ENCODE measurements around the gene LGI2.
"Not testable (repeated sequence)": the region's sequence is repeated elsewhere in the genome, so short reads cannot be mapped to it uniquely, and the experiment has no call there.

The LGI2 gene

DNA sequence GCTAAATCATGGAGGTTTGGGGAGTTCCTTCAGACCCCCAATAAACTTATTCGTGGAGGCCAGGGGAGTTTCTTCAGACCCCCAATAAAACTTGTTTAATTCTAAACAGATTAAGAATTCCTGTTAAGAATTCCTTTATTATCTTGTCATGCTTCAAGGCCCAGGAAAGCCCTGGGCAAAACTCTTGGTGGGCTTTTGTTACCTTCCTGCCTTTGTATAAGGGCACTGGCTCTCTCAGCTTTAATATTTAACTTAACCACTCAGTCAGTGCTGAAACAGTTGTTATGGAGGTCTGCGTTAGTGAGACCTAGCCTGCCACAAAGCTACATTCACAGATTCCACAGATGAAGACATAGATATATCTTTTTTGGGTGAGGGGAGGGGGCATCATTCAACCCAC lies 29.0 kb upstream of the LGI2 start:
- Histone ChIP-seq H3K4me3 (ENCODE audit: low read depth in 1 of 2, low read length in 1 of 2) (no peak overlapping the region), H3K4me1 (ENCODE audit: control insufficient read depth in 1 of 2, insufficient read depth in 1 of 2, low read depth in 1 of 2, low read length in 1 of 2) (no peaks in the 10 kb centered on the region), H3K27me3 (peaks cover 11% of the 10 kb centered on the region), H3K36me3 (no peaks in the 10 kb centered on the region), H3K9me3 (no peaks in the 10 kb centered on the region), H3K27ac (no peak overlapping the region)
- TF ChIP-seq, protein P1, sequence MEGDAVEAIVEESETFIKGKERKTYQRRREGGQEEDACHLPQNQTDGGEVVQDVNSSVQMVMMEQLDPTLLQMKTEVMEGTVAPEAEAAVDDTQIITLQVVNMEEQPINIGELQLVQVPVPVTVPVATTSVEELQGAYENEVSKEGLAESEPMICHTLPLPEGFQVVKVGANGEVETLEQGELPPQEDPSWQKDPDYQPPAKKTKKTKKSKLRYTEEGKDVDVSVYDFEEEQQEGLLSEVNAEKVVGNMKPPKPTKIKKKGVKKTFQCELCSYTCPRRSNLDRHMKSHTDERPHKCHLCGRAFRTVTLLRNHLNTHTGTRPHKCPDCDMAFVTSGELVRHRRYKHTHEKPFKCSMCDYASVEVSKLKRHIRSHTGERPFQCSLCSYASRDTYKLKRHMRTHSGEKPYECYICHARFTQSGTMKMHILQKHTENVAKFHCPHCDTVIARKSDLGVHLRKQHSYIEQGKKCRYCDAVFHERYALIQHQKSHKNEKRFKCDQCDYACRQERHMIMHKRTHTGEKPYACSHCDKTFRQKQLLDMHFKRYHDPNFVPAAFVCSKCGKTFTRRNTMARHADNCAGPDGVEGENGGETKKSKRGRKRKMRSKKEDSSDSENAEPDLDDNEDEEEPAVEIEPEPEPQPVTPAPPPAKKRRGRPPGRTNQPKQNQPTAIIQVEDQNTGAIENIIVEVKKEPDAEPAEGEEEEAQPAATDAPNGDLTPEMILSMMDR (IDR thresholded peaks at IDR 0.05), result no peak

DNA sequence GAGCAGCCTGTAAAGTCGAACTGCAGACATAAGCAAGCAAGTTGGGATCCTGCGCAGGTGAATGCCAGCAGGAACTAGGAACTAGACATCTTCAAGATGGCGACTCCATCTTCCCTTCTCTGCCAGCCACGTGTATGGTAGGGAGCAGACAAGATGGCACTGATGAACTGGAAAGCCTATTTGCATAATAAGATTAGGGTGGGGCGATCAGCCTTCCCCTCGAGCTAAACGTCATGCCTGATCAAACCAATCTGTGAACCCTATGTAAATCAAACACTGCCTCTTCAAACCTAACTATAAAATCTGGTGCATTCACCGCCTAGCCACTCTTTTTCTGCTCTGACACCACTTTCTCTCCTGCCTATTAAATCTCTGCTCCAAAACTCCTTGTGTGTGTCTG lies 28.1 kb upstream of the LGI2 start:
- Histone ChIP-seq H3K27me3 (peaks cover 11% of the 10 kb centered on the region), H3K36me3 (no peaks in the 10 kb centered on the region), H3K27ac (no peak overlapping the region), H3K4me3 (ENCODE audit: low read depth in 1 of 2, low read length in 1 of 2) (no peak overlapping the region), H3K4me1 (ENCODE audit: control insufficient read depth in 1 of 2, insufficient read depth in 1 of 2, low read depth in 1 of 2, low read length in 1 of 2) (no peaks in the 10 kb centered on the region), H3K9me3 (no peaks in the 10 kb centered on the region)
- TF ChIP-seq, protein P1 (IDR thresholded peaks at IDR 0.05), result no peak

DNA sequence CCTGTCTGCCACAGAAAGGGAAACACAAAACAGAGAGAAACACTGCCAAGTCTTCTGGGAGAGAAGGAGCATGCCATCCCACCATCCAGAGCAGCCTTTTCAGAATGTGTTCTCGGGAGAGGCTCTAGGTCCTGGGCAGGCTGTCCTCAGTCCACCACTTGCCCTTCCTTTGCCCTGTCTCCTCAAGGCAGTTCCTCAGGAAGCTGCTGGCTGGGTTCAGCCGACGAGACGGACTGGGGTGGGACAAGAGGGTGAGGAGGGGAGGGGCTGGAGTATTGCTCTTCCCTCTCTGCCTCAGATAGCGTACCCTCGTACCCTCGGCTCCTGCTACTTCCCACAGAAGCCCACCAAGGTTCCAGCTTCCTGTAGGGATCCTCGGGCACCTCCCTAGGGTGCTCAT lies 26.6 kb upstream of the LGI2 start:
- H3K4me3 ChIP-seq (ENCODE audit: low read depth in 1 of 2, low read length in 1 of 2), result no peak overlapping the region
- TF ChIP-seq, protein P1 (IDR thresholded peaks at IDR 0.05), result no peak
- no peaks in the 10 kb centered on the region for H3K36me3 ChIP-seq
- peaks cover 11% of the 10 kb centered on the region for H3K27me3 ChIP-seq
- H3K9me3 ChIP-seq, result no peaks in the 10 kb centered on the region
- no peak overlapping the region for H3K27ac ChIP-seq
- no peaks in the 10 kb centered on the region for H3K4me1 ChIP-seq (ENCODE audit: control insufficient read depth in 1 of 2, insufficient read depth in 1 of 2, low read depth in 1 of 2, low read length in 1 of 2)

DNA sequence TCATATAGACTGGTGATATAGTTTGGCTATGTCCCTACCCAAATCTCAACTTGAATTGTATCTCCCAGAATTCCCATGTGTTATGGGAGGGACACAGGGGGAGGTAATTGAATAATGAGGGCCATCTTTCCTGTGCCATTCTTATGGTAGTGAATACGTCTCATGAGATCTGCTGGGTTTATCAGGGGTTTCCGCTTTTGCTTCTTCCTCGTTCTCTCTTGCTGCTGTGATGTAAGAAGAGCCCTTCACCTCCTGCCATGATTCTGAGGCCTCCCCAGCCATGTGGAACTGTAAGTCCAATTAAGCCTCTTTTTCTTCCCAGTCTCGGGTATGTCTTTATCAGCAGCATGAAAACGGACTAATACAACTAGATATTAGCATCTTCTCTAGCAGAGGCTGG lies 21.3 kb upstream of the LGI2 start:
- H3K27me3 ChIP-seq; H3K9me3 ChIP-seq; H3K27ac ChIP-seq; H3K4me1 ChIP-seq (ENCODE audit: control insufficient read depth in 1 of 2, insufficient read depth in 1 of 2, low read depth in 1 of 2, low read length in 1 of 2); H3K4me3 ChIP-seq (ENCODE audit: low read depth in 1 of 2, low read length in 1 of 2); H3K36me3 ChIP-seq: not testable (repeated sequence)

DNA sequence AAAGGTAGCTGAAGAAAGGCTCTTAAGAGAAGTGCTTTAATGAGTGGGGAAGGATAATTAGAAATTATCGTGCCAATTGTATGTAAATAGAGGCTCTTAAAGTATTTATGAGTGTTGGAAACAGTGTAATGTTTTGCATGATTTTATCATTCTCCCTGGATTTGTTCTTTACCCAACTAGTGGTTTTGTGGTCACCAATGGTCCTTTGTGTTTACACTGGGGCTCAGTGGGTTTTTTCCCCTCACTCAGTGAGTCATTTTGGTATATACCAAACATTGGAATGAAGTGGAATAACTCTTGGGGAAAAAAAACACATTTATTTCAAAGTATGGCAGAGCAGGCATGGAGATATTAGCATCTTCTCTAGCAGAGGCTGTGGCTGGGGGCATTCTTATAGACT lies 20.8 kb upstream of the LGI2 start:
- H3K9me3 ChIP-seq, result peaks cover 3% of the 10 kb centered on the region
- no peak overlapping the region for H3K27ac ChIP-seq
- TF ChIP-seq, protein P1 (IDR thresholded peaks at IDR 0.05), result no peak
- H3K4me3 ChIP-seq (ENCODE audit: low read depth in 1 of 2, low read length in 1 of 2), result no peak overlapping the region
- no peaks in the 10 kb centered on the region for H3K4me1 ChIP-seq (ENCODE audit: control insufficient read depth in 1 of 2, insufficient read depth in 1 of 2, low read depth in 1 of 2, low read length in 1 of 2)
- no peaks in the 10 kb centered on the region for H3K36me3 ChIP-seq
- H3K27me3 ChIP-seq, result peaks cover 4% of the 10 kb centered on the region

DNA sequence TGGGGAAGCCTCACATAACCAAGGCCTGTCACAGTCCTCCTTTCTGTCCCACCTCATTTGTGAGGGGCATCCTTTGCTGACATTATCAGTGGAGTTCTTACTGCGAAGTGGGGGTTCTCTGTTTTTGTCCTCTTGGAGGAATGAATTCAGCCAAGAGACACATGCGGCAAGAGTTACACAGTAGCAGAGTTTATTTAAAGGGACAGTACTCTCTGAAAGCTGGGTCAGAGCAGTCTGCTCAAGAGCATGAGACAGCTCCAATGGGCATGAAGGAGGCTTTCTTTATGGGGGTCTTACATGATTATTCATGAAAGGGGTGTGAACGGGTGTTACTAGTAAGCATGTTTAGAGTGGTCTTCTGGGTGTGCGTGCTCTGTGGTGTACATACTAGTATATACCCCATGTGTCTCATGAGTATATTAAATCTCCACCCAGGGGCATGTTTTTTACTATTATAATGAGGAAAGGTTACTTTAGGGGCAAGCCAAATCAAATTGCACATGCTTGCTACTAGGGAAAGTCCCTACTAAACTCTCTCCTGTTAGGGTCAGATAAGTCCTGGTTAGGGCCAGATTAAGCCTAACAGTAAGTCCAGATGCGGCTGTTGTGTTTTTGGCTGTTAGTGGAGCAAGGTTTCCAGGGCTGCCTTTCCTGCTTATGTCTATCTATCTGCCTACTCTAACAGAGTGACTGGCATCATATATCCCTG lies 19.8 kb upstream of the LGI2 start:
- peaks cover 3% of the 10 kb centered on the region for H3K9me3 ChIP-seq
- no peaks in the 10 kb centered on the region for H3K4me1 ChIP-seq (ENCODE audit: control insufficient read depth in 1 of 2, insufficient read depth in 1 of 2, low read depth in 1 of 2, low read length in 1 of 2)
- H3K4me3 ChIP-seq (ENCODE audit: low read depth in 1 of 2, low read length in 1 of 2), result no peak overlapping the region
- TF ChIP-seq, protein P1 (IDR thresholded peaks at IDR 0.05), result no peak
- H3K27ac ChIP-seq, result no peak overlapping the region
- no peaks in the 10 kb centered on the region for H3K36me3 ChIP-seq
- peaks cover 4% of the 10 kb centered on the region for H3K27me3 ChIP-seq

Measured in neutrophil (primary cell).